Measurements from ENCODE around the gene LILRA2. TPM values are rescaled to one million over a fixed set of nuclear protein-coding genes. Genes with fewer than 3 reads are reported as not detected.
"Not testable (repeated sequence)": the region's sequence is repeated elsewhere in the genome, so short reads cannot be mapped to it uniquely, and the experiment has no call there.

LILRA2 gene
- total RNA-seq, 3 donors from 2014 or later, result 0.66 to 6.9 (median 4.2) TPM

- no peaks in the 10 kb centered on the region for H3K9me3 ChIP-seq
- H3K27me3 ChIP-seq, result peaks cover 0 to 37% of the 10 kb centered on the region in 2 donors
- intact Hi-C loops (cut with DNase I; ENCODE audit: low total_unique reads), result no loop called here
- no peak for TF ChIP-seq POLR2AphosphoS5 (IDR thresholded peaks at IDR 0.05)
- no peak for TF ChIP-seq CTCF (IDR thresholded peaks at IDR 0.05)
- TF ChIP-seq POLR2A (IDR thresholded peaks at IDR 0.05), result no peak
- no peaks in the 10 kb centered on the region for H3K4me1 ChIP-seq
- DNase-seq (ENCODE audit: low spot score in 2 of 2), result no peak
- no peak overlapping the region for H3K4me3 ChIP-seq
- no peaks in the 10 kb centered on the region for H3K36me3 ChIP-seq
- no peak overlapping the region for H3K27ac ChIP-seq
Observed at GRCh38 chr19:54576411-54576976, 2.9 kb downstream of the LILRA2 start.

GRCh38 chr19:54577334-54577733, 3.7 kb downstream of the LILRA2 start:
- Histone ChIP-seq H3K36me3 (no peaks in the 10 kb centered on the region), H3K27ac (no peak overlapping the region), H3K4me3 (no peak overlapping the region), H3K9me3 (no peaks in the 10 kb centered on the region), H3K4me1 (no peaks in the 10 kb centered on the region), H3K27me3 (peaks cover 0 to 36% of the 10 kb centered on the region in 2 donors)
- DNase-seq (ENCODE audit: low spot score in 2 of 2), result no peak
- intact Hi-C loops (cut with DNase I; ENCODE audit: low total_unique reads), result no loop called here
- no peak for TF ChIP-seq CTCF (IDR thresholded peaks at IDR 0.05)
- TF ChIP-seq POLR2A (IDR thresholded peaks at IDR 0.05), result no peak
- no peak for TF ChIP-seq POLR2AphosphoS5 (IDR thresholded peaks at IDR 0.05)

- intact Hi-C loops (cut with DNase I; ENCODE audit: low total_unique reads); H3K4me1 ChIP-seq; DNase-seq (ENCODE audit: low spot score in 2 of 2); H3K4me3 ChIP-seq; H3K36me3 ChIP-seq; H3K9me3 ChIP-seq; H3K27ac ChIP-seq: not testable (repeated sequence)
- H3K27me3 ChIP-seq, result peaks cover 0 to 30% of the 10 kb centered on the region in 2 donors
Observed at GRCh38 chr19:54578268-54578667, 4.7 kb downstream of the LILRA2 start.

- Histone ChIP-seq H3K36me3 (no peaks in the 10 kb centered on the region), H3K4me3 (no peak overlapping the region), H3K4me1 (no peaks in the 10 kb centered on the region), H3K27ac (no peak overlapping the region), H3K9me3 (peaks cover 4 to 25% of the 10 kb centered on the region in 2 donors), H3K27me3 (peaks cover 0 to 13% of the 10 kb centered on the region in 2 donors)
- DNase-seq (ENCODE audit: low spot score in 2 of 2), result no peak
- TF ChIP-seq POLR2AphosphoS5 (IDR thresholded peaks at IDR 0.05) (no peak), POLR2A (IDR thresholded peaks at IDR 0.05) (no peak), CTCF (IDR thresholded peaks at IDR 0.05) (no peak)
- intact Hi-C loops (cut with DNase I; ENCODE audit: low total_unique reads), result no loop called here
Observed at GRCh38 chr19:54586397-54586796, 12.8 kb downstream of the LILRA2 start.

- H3K9me3 ChIP-seq, result peaks cover 4 to 29% of the 10 kb centered on the region in 2 donors
- no peak overlapping the region for H3K27ac ChIP-seq
- no peaks in the 10 kb centered on the region for H3K36me3 ChIP-seq
- intact Hi-C loops (cut with DNase I; ENCODE audit: low total_unique reads), result no loop called here
- TF ChIP-seq POLR2AphosphoS5 (IDR thresholded peaks at IDR 0.05) (no peak), POLR2A (IDR thresholded peaks at IDR 0.05) (no peak), CTCF (IDR thresholded peaks at IDR 0.05) (no peak)
- no peak overlapping the region for H3K4me3 ChIP-seq
- H3K4me1 ChIP-seq, result no peaks in the 10 kb centered on the region
- H3K27me3 ChIP-seq, result peaks cover 0 to 13% of the 10 kb centered on the region in 2 donors
- DNase-seq (ENCODE audit: low spot score in 2 of 2), result no peak
Observed at GRCh38 chr19:54587026-54587425, 13.4 kb downstream of the LILRA2 start.

- intact Hi-C loops (cut with DNase I; ENCODE audit: low total_unique reads); DNase-seq (ENCODE audit: low spot score in 2 of 2); H3K36me3 ChIP-seq; H3K4me1 ChIP-seq; H3K27me3 ChIP-seq; H3K27ac ChIP-seq; H3K4me3 ChIP-seq: not testable (repeated sequence)
- H3K9me3 ChIP-seq, result peaks cover 4 to 21% of the 10 kb centered on the region in 2 donors
Observed at GRCh38 chr19:54593445-54593844, 19.9 kb downstream of the LILRA2 start, which contains the start of gene LILRA1. TSS of gene LILRA1 (plus strand) at chr19:54593632. CDS start at chr19:54594245, 613 bp downstream.

- H3K36me3 ChIP-seq; H3K4me1 ChIP-seq; DNase-seq (ENCODE audit: low spot score in 2 of 2); H3K27ac ChIP-seq; H3K27me3 ChIP-seq; H3K4me3 ChIP-seq; intact Hi-C loops (cut with DNase I; ENCODE audit: low total_unique reads): not testable (repeated sequence)
- peaks cover 4 to 21% of the 10 kb centered on the region in 2 donors for H3K9me3 ChIP-seq
Observed at GRCh38 chr19:54593931-54594626, 20.5 kb downstream of the LILRA2 start.

Measured in breast epithelium (tissue), 4 donors.